ENCODE results near the gene AIG1. TPM values are rescaled to one million over a fixed set of nuclear protein-coding genes. Genes with fewer than 3 reads are reported as not detected.

Gene AIG1
- total and polyA plus RNA-seq, 2 of the 4 experiments (the other 2 are of a cell fraction) = 21.3 to 27.1 TPM

DNA sequence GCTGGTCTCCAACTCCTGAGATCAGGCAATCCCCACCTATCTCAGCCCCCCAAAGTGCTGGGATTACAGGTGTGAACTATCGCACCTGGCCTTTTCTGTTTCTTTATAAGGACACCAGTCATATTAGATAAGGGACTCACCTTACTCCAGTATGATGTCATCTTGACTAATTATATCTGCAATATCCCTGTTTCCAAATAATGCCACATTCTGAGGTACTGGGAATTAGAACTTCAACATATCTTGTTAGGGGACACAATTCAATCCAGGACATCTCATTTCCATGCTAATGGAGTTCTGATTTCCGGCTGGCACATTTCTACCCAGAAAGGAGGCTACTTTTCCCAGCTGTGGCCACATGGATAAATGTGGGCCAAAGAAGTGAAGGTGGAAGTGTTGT lies 6.4 kb upstream of the AIG1 start:
- Histone ChIP-seq H3K18ac (ENCODE audit: low read depth, low read length) (no peak overlapping the region), H2BK120ac (ENCODE audit: low read depth, low read length) (no peak overlapping the region), H3K14ac (replicated peaks; ENCODE audit: low read depth, low read length) (no peak overlapping the region), H3K9me3 (ENCODE audit: control insufficient read depth, insufficient read depth, low read length) (no peaks in the 10 kb centered on the region), H3K36me3 (ENCODE audit: control insufficient read depth, insufficient read depth, low read length) (no peaks in the 10 kb centered on the region), H3K4me1 (ENCODE audit: control insufficient read depth, insufficient read depth, low read length) (peaks cover 3% of the 10 kb centered on the region; the same call in 1 of the 2 replicates), H3K9me1 (ENCODE audit: insufficient read depth, low read length) (no peaks in the 10 kb centered on the region), H3K9ac (ENCODE audit: low read depth, low read length) (no peak overlapping the region), H4K8ac (ENCODE audit: low read depth in 2 of 2, low read length in 2 of 2) (no peak overlapping the region), H3K27ac (ENCODE audit: insufficient read depth, low read length) (no peak overlapping the region), H4K91ac (ENCODE audit: insufficient read depth, low read depth, low read length) (no peak overlapping the region), H4K5ac (ENCODE audit: low read depth, low read length) (no peak overlapping the region), H3K4me3 (ENCODE audit: insufficient read depth, low read depth, low read length) (no peak overlapping the region), H3K56ac (ENCODE audit: extremely low read depth, insufficient read depth, low read length) (no peak overlapping the region), H2BK20ac (ENCODE audit: low read depth, low read length) (no peak overlapping the region), H3K23ac (ENCODE audit: low read depth, low read length) (no peak overlapping the region), H3K4me2 (ENCODE audit: low read depth, low read length) (no peak overlapping the region), H2AK5ac (ENCODE audit: low read depth, low read length) (no peak overlapping the region), H3K79me1 (ENCODE audit: low read depth in 1 of 2, low read length in 2 of 2) (no peaks in the 10 kb centered on the region; a peak in 1 of 4 replicates), H2AFZ (replicated peaks; ENCODE audit: low read length, poor library complexity) (no peak overlapping the region), H3K4ac (ENCODE audit: low read depth, low read length) (no peak overlapping the region), H2BK5ac (ENCODE audit: low read depth, low read length, poor library complexity, severe bottlenecking) (no peak overlapping the region), H3K27me3 (ENCODE audit: control insufficient read depth, insufficient read depth, low read length) (no peaks in the 10 kb centered on the region), H4K20me1 (ENCODE audit: insufficient read depth, low read length) (no peaks in the 10 kb centered on the region), H2BK15ac (ENCODE audit: low read depth, low read length) (no peak overlapping the region), H2AK9ac (replicated peaks; ENCODE audit: low read depth, low read length, poor library complexity) (no peak overlapping the region)
- TF ChIP-seq CHD1 (IDR thresholded peaks at IDR 0.05; ENCODE audit: low read depth, low read length) (no peak), NFE2L2 (IDR thresholded peaks at IDR 0.05; ENCODE audit: low read depth, low read length) (no peak), CEBPB (IDR thresholded peaks at IDR 0.05; ENCODE audit: low read depth, low read length) (no peak), RAD21 (IDR thresholded peaks at IDR 0.05; ENCODE audit: low read length) (no peak), FOS (IDR thresholded peaks at IDR 0.05; ENCODE audit: low read depth, low read length) (no peak), BHLHE40 (IDR thresholded peaks at IDR 0.05; ENCODE audit: low read depth, low read length) (no peak), ELK1 (IDR thresholded peaks at IDR 0.05; ENCODE audit: borderline replicate concordance, low read depth, low read length) (no peak), RFX5 (IDR thresholded peaks at IDR 0.05; ENCODE audit: low read depth, low read length) (no peak), POLR2A (IDR thresholded peaks at IDR 0.05; ENCODE audit: low read depth, low read length) (no peak)
- TF ChIP-seq, protein P1, sequence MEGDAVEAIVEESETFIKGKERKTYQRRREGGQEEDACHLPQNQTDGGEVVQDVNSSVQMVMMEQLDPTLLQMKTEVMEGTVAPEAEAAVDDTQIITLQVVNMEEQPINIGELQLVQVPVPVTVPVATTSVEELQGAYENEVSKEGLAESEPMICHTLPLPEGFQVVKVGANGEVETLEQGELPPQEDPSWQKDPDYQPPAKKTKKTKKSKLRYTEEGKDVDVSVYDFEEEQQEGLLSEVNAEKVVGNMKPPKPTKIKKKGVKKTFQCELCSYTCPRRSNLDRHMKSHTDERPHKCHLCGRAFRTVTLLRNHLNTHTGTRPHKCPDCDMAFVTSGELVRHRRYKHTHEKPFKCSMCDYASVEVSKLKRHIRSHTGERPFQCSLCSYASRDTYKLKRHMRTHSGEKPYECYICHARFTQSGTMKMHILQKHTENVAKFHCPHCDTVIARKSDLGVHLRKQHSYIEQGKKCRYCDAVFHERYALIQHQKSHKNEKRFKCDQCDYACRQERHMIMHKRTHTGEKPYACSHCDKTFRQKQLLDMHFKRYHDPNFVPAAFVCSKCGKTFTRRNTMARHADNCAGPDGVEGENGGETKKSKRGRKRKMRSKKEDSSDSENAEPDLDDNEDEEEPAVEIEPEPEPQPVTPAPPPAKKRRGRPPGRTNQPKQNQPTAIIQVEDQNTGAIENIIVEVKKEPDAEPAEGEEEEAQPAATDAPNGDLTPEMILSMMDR (conservative IDR thresholded peaks at IDR 0.05; ENCODE audit: low read depth, low read length) = no peak
- no TSS peak for BruUV-seq (replicated peaks)
- ChIA-PET CTCF (no interaction called here), POLR2A (ENCODE audit: unreplicated experiment) (no interaction called here)
- dilution Hi-C loops (cut with HindIII; ENCODE audit: low sequenced_read_pairs, unreplicated experiment) (no loop called here), in situ Hi-C loops (cut with MboI; ENCODE audit: low sequenced_read_pairs) (no loop called here), intact Hi-C loops (cut with micrococcal nuclease) (no loop called here)
- no CpG with 5 or more reads among the region's 2 CpGs for WGBS, 2 experiments (ENCODE audit: extremely low coverage in 2 of 2, insufficient read length in 1 of 2)
- ATAC-seq (ENCODE audit: low read depth) (no peak), DNase-seq (no peak)
